ENCODE data around the gene TWF2.

Gene TWF2

GRCh38 chr3:52246264-52246620 lies 7.3 kb upstream of the TWF2 start:
- Histone ChIP-seq H3K9ac (ENCODE audit: low read depth, low read length, poor library complexity, severe bottlenecking) (no peak overlapping the region), H2AFZ (ENCODE audit: low read length) (no peak overlapping the region), H4K20me1 (ENCODE audit: insufficient read depth, low read length, poor library complexity, severe bottlenecking) (no peaks in the 10 kb centered on the region), H3K27me3 (ENCODE audit: insufficient read depth, low read length, poor library complexity, severe bottlenecking) (no peaks in the 10 kb centered on the region), H3K4me2 (ENCODE audit: low read depth, low read length, poor library complexity, severe bottlenecking) (no peak overlapping the region), H3K9me3 (ENCODE audit: insufficient read depth, low read depth, low read length) (no peaks in the 10 kb centered on the region), H3K4me3 (ENCODE audit: low read length, poor library complexity, severe bottlenecking) (no peak overlapping the region), H3K79me2 (ENCODE audit: insufficient read depth, low read length) (no peaks in the 10 kb centered on the region), H3K9me2 (replicated peaks; ENCODE audit: low read depth, low read length) (no peaks in the 10 kb centered on the region), H3K36me3 (ENCODE audit: insufficient read depth, low read length) (no peaks in the 10 kb centered on the region; the same call in 1 of the 2 replicates), H3K4me1 (ENCODE audit: insufficient read depth, low read length, poor library complexity, severe bottlenecking) (no peaks in the 10 kb centered on the region), H3F3A (ENCODE audit: low read depth) (no peaks in the 10 kb centered on the region)
- TF ChIP-seq EZH2phosphoT487 (IDR thresholded peaks at IDR 0.05; ENCODE audit: borderline replicate concordance) (no peak), CTCF (conservative IDR thresholded peaks at IDR 0.05; ENCODE audit: low read length) (no peak)

GRCh38 chr3:52245322-52246263 lies 6.6 kb upstream of the TWF2 start, which contains the start of gene PPM1M:
PPM1M (plus strand) TSS chr3:52245759; CDS start chr3:52245825, 66 bp downstream.
- Histone ChIP-seq H3F3A (ENCODE audit: low read depth) (no peaks in the 10 kb centered on the region), H3K9ac (ENCODE audit: low read depth, low read length, poor library complexity, severe bottlenecking) (no peak within 1 kb of the TSS), H4K20me1 (ENCODE audit: insufficient read depth, low read length, poor library complexity, severe bottlenecking) (no peaks in the 10 kb centered on the region), H3K79me2 (ENCODE audit: insufficient read depth, low read length) (no peaks in the 10 kb centered on the region), H3K36me3 (ENCODE audit: insufficient read depth, low read length) (no peaks in the 10 kb centered on the region), H3K4me1 (ENCODE audit: insufficient read depth, low read length, poor library complexity, severe bottlenecking) (peaks cover 5% of the 10 kb centered on the region), H3K9me3 (ENCODE audit: insufficient read depth, low read depth, low read length) (no peaks in the 10 kb centered on the region), H3K4me2 (ENCODE audit: low read depth, low read length, poor library complexity, severe bottlenecking) (no peak within 1 kb of the TSS), H3K27me3 (ENCODE audit: insufficient read depth, low read length, poor library complexity, severe bottlenecking) (no peaks in the 10 kb centered on the region), H2AFZ (ENCODE audit: low read length) (no peak within 1 kb of the TSS), H3K9me2 (replicated peaks; ENCODE audit: low read depth, low read length) (no peaks in the 10 kb centered on the region), H3K4me3 (ENCODE audit: low read length, poor library complexity, severe bottlenecking) (no peak within 1 kb of the TSS)
- TF ChIP-seq CTCF (conservative IDR thresholded peaks at IDR 0.05; ENCODE audit: low read length) = no peak
- TF ChIP-seq EZH2phosphoT487 (IDR thresholded peaks at IDR 0.05; ENCODE audit: borderline replicate concordance) = no peak

GRCh38 chr3:52243791-52244628 lies 5.1 kb upstream of the TWF2 start:
- Histone ChIP-seq H3K27me3 (ENCODE audit: insufficient read depth, low read length, poor library complexity, severe bottlenecking) (no peaks in the 10 kb centered on the region), H2AFZ (ENCODE audit: low read length) (no peak overlapping the region), H3K4me1 (ENCODE audit: insufficient read depth, low read length, poor library complexity, severe bottlenecking) (peaks cover 13% of the 10 kb centered on the region), H3K4me2 (ENCODE audit: low read depth, low read length, poor library complexity, severe bottlenecking) (no peak overlapping the region), H4K20me1 (ENCODE audit: insufficient read depth, low read length, poor library complexity, severe bottlenecking) (no peaks in the 10 kb centered on the region), H3F3A (ENCODE audit: low read depth) (no peaks in the 10 kb centered on the region), H3K9ac (ENCODE audit: low read depth, low read length, poor library complexity, severe bottlenecking) (no peak overlapping the region), H3K4me3 (ENCODE audit: low read length, poor library complexity, severe bottlenecking) (no peak overlapping the region), H3K9me2 (replicated peaks; ENCODE audit: low read depth, low read length) (no peaks in the 10 kb centered on the region), H3K79me2 (ENCODE audit: insufficient read depth, low read length) (peaks cover 13% of the 10 kb centered on the region), H3K9me3 (ENCODE audit: insufficient read depth, low read depth, low read length) (no peaks in the 10 kb centered on the region), H3K36me3 (ENCODE audit: insufficient read depth, low read length) (no peaks in the 10 kb centered on the region)
- TF ChIP-seq EZH2phosphoT487 (IDR thresholded peaks at IDR 0.05; ENCODE audit: borderline replicate concordance) (no peak), CTCF (conservative IDR thresholded peaks at IDR 0.05; ENCODE audit: low read length) (no peak)
